Stromal cell of bone marrow (primary cell): Measurements from ENCODE around the gene CABLES1.
"Not testable (repeated sequence)": the region's sequence is repeated elsewhere in the genome, so short reads cannot be mapped to it uniquely, and the experiment has no call there.

Experiments
- DNase-seq: peaks from one replicate; pipeline ENCODE4 v3.0.0-alpha.2; 2012; ENCODE audit warnings: low read depth

Gene CABLES1

DNA sequence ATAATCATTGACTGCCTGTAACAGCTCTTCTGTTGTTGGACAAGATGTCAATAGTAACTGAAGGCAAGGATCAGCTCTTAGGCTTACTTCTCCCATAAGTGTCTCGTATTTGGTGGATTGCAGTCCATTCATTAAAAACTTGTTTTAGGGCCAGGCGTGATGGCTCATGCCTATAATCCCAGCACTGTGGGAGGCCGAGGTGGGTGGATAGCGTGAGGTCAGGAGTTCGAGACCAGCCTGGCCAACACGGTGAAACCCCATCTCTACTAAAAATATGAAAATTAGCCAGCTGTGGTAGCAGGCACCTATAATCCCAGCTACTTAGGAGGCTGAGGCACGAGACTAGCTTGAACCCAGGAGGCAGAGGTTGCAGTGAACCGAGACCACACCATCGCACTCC, 26.1 kb upstream of the CABLES1 start:
- not testable (repeated sequence) for DNase-seq

DNA sequence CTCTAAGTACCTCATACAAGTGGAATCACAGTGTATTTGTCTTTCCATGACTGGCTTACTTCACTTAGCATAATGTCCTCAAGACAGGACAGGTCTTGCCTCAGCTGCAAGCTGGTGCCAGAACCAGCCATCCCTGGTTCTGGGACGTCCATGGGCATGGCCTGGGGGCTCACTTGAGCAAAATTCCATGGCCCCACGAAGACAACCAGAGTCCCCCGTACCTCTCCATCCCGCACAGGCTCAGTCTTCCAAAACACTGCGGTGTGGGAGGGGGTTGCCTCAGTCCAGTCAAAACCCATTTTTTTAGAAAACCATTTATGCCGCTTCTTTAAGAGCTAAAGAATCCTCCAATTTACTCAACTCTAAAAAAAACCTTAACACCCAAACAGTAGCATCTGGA, 21.7 kb upstream of the CABLES1 start:
- DNase-seq, result no peak

DNA sequence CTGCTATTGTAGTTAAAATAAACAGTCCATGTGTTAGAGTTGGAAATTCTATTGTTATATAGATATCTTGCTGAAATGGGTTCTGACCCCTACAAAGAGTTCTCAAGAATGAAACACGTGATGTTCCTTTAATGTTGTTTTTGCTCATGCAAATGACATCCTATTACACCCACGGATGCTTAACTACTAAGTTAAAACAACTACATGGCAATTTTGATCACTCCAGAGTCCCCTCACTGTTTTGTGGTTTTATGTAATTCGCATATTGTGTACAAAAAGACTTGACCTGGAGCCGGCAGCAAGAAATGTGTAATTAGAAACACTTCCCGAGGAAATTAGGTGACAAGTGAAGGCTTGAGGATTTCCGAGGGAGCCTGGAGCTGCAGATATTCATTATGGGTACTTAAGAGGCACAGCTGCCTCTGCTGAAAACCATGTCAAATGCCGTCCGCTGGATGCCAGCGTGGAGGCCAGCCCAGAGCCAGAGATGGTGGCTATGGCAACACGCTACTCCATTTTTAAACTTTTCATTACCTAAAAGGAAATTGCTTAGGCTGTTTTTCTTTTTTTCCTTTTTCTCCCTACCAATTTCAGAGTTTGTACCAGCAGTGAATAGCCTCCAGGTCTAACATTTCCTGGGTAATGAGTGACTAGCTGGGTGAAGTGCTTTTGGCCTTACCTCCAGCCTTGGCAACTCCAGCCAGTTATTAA, 21.0 kb upstream of the CABLES1 start:
- no peak for DNase-seq

DNA sequence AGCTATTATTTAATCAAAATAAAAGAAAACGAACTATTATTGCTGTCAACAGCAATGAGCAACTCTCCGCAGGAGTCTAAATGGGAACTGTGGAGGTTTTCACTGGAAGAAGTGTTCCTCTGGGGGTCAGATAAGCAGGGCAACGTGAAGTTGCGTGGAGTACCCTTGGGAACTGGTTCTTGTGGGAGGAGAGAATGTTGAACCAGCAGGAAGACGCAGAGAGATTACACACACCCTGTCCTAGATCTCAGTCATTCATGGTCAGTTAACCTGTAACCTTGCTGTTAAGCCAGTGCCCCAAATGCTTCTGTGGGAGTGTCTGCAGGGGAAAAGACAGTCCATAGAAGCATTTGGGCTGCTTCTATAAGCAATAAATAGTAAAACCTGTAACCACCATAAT, 20.4 kb upstream of the CABLES1 start:
- no peak for DNase-seq

DNA sequence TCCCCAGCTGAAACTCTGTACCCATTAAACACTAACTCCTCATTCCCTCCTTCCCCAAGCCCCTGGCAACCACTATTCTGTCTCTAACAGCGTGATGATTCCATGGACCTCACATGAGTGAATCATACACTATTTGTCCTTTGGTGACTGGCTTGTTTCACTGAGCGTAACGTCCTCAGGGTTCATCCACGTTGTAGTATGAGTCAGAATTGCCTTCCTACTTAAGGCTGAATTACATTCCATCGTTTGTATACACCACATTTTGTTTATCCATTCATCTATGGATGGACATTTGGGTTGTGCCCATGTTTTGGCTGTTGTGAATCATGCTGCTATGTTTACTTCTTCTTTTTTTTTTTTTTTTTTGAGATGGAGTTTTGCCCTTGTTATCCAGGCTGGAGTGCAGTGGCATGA, 19.6 kb upstream of the CABLES1 start:
- DNase-seq, result peak; percentile 93

DNA sequence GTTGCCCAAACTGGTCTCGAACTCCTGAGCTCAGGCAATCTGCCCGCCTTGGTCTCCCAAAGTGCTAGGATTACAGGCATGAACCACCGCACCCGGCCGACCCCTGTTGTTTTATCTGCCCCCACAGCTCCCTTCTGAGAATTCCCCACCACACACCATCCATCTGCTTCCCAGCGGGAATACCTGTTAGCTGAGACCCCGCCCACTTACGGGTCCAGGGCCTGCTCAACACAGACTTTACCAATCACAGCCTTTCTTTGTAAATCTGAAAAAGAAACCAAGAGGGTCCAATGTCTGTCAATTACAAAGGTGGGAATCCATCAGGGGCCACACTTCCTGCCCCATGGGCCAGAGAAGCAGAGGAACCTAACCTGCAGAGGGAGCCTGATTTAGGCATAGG, 14.2 kb upstream of the CABLES1 start:
- DNase-seq, result no peak

DNA sequence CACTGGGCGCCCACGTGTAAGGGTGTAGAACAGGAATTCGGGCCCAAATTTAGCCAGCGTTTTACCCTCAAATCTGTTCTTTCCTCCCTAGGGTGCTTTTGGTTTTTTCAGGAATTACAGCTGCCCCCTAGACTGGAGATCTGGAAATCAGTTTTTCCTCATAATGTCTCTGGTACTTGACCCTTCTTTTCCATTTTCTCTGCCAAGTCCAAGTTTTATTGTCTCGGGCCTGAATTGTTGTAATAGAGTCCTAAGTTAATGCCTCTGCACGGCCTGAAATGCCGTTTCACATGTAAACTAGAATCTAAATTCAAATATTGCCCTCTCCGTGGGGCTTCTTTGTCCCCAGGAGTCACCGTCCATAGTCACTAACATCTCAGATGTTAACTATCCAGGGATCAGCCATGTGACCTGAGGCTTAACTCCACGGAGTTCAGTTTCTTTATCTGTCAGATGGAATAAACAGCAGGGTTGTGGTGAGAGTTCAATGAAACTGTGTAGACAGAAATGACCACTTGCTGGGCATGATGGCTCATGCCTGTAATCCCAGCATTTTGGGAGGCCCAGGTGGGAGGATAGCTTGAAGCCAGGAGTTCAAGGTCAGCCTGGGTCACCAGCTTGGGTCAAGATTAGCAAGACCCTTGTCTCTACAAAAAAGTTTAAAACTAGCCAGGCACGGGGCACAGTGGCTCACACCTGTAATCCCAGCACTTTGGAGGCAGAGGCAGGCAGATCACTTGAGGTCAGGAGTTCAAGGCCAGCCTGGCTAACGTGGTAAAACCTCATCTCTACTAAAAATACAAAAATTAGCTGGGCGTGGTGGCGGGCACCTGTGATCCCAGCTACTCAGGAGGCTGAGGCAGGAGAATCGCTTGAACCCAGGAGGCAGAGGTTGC, 12.7 kb upstream of the CABLES1 start:
- DNase-seq, result no peak

DNA sequence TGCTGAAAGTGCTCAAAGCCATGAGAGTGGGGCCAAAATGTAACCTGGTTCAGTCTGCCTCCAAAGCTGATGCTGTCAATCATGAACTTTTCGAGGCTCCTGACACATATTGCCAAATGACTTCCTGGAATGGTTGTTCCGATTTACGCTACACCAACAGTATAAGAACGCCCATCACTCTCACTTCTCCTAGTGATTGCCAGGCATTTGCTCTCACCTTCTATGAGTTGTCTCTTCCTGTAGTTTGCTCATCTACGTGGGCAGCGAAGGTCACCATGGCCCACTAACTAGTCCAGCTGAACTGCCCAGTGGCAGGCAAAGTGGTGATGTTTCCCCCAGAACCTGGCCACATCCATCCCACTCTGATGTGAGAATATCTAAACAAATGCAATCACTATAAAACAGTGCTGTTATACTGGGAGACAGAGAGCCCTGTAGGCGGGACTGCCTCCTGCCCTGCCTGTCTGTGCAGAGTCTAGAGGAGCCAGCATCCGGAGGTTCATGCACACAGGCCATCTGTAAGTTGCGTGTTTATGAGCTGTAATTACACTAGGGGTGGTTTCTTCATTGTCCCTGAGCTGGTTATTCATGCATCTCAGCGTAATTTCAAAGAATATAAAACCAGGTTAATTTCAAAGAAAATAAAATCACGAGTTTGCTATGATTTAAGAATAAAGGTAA, 8.8 kb upstream of the CABLES1 start:
- no peak for DNase-seq

DNA sequence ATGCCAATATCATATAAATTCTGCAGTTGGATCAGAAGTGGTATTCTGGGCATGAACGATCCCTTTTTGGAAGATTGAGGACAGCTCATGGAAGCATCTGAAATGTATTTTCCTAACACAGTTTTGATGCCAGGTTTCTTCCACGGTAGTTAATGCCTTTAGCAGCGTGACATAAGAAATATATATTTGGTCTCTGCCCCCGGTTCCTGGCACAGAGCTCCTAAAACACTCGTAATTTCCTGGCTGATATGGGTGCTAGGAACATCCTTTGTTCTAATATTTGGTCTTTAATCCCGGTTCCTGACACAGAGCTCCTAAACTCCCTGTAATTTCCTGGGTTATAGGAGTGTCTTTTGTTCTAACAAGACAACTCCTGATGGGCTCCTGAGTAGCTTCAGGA, 8.2 kb upstream of the CABLES1 start:
- no peak for DNase-seq

DNA sequence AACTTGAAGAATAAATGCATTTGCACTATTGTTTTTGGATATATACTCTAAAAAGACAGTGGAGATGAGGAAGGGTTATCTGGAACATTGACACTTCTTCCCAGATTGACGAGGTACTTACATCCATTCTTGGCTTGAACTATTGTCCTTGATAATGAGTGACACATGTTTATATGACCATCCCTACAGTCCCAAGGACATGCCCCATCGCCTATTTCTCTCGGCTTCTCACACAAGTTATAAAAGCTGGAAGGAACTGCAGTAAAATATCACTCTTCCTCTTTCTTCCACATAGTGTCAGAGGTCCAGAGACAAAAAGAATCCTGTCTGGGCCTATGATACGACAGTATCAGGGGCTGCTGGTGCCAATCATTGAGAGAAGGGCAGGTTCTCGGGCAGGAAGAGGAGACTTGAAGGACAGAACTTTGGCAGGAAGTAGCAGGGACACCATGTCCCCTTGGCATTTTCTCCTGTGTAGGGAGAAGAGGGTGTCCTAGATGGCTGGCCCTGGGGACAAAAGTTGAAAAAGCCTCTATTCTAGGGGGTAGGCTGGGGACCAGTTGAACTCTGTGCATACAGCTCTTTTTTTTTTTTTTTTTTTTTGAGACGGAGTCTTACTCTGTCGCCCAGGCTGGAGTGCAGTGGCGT, 5.8 kb upstream of the CABLES1 start:
- no peak for DNase-seq

DNA sequence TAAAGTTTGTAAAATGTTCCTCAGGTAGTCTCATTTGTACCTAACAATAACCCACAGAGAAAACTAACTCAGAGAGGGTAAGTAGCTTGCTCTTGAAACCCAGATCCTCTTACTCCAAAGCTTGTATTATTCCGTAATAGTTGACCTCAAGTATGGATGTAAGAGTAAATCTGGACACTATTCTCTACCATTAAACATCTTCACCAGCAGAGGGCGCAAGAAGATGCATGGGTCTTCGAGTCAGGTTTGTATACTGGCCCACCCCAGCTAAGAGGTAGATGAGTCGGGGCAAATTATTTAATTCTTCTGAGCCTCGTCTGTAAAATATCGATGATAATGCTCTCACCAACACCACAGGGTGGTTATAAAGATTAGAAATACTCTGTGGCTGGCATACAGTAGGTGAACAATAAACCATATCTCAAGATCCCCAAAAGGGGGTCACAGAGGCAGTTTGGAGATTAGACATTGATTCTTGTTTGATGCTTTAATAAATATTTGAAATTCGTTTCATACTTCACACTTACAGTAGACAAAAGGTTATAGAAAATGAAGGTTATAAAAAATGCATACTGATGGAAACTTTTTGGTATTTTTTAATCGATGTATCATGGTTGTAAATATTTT, 3.5 kb upstream of the CABLES1 start:
- DNase-seq, result peak; percentile 72

DNA sequence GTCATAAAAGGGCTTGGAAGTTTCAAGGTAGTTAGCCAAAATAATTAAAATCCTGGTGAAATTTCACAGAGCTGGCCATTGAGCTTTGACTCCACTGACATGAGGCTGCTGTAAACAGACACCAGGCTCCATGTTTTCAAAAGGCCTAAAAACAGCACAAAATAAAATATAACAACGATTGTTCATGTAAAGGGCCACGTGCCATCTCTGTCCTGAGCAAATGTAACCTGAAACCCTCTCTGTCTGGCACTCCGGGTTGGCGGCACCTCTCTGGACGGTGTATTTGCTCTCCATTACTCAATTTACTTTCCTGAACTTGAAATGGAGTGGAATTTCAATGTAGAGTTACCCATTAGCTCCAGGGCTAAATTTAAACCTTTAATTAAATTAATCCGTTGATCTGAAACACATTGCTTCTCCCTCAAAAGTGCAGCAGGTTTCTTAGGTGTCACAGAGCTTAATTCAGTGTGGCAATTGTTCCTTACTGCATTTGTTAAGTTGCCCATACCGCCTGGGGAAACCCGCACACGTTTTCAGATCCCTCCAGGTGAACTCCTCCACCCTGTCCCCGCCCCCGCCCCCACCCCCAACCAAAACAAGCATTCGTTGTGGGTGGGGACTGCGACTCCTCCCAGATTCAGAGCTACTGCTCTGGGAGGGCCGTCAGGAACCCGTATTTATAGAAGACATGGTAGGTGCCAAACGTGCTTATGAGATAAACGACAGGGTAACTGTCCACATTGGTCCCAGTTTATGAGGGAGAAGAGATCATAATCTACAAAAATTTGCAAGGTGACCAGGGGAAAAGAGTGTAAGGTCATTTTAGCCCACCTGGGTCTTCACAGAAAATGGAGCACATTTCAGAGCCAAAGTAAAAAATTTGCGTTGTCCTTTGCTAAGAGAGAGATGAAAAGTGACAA, 1.2 kb upstream of the CABLES1 start:
- no peak for DNase-seq

DNA sequence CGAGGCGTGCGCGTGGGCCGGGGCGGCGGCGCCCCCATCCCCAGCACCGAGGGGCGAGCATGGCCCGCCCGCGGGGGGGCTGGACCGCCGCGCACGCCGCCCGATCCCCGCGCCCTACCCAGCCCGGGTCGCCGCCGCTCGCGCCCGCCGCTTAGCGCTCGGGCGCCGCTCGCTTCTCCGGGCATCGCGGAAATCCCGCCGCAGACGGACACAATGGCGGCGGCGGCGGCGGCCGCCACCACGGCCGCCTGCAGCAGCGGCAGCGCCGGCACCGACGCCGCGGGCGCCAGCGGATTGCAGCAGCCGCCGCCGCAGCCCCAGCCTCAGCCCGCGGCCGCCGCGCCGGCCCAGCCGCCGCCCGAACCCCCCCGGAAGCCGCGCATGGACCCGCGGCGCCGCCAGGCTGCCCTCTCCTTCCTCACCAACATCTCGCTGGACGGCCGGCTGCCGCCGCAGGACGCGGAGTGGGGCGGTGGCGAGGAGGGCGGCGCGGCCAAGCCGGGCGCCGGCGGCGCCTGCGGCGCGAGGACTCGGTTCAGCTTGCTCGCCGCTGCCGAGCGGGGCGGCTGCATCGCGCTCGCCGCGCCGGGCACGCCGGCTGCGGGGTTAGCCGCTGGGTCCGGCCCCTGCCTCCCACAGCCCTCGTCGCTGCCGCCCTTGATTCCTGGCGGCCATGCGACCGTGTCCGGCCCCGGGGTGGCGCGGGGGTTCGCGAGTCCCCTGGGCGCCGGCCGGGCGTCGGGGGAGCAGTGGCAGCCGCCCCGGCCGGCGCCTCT, 453 bp downstream of the CABLES1 start:
- DNase-seq, result no peak

DNA sequence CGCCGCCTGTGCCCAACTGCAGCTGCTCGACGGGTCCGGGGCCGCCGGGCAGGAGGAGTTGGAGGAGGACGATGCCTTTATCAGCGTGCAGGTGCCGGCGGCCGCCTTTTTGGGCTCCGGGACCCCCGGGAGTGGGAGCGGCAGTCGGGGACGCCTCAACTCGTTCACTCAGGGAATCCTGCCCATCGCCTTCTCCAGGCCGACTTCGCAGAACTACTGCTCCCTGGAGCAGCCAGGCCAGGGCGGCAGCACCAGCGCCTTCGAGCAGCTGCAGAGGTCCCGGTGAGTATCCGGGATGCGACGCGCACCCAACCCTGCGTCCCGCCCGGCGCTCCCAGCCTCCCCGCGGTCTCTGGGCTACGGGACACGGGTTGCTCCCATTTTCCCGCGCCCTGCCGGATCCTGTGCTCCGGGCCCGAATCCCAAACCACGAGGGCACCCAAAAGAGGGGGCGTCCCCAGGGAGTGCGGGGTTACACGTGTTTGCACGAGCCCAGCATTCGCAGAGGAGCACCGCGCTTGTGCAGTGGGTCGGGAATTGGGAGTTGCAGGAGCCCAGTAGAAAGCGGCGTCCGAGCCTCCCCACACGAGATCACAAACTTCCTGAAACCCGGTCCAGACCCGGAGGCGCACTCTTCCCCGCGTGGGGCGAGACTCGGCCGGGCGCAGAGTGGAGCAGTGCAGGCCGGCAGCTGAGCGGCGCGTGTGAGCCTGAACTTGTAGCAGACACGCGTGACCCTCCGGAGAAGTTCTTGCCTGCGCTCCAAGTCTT, 1.2 kb downstream of the CABLES1 start:
- DNase-seq, result no peak

DNA sequence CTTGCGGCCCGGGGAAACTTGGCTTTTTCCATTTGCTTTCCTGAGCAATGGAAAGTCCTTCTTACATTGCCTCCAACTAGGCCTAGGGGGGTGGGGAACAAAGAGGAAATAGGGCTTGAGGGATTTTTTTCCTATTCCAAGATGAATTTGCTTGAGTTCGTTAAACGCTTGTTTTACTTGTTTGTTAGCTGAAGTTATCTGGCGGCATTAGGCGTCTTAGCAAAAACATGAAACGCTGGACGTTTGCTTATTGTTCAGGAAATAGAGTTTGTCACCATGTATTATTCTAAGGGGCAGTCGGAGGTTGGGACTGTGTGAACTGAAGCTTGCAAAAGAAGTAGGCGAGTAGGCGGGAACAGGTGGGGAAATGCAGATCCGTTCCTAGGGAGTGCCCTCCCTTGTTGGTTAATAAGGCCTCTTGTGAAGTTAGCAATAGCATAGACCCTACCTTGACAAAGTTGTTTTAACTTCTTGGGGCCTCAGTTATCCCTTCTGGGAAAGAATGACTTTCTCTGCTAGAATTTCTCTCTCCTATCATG, 1.9 kb downstream of the CABLES1 start:
- DNase-seq, result no peak

DNA sequence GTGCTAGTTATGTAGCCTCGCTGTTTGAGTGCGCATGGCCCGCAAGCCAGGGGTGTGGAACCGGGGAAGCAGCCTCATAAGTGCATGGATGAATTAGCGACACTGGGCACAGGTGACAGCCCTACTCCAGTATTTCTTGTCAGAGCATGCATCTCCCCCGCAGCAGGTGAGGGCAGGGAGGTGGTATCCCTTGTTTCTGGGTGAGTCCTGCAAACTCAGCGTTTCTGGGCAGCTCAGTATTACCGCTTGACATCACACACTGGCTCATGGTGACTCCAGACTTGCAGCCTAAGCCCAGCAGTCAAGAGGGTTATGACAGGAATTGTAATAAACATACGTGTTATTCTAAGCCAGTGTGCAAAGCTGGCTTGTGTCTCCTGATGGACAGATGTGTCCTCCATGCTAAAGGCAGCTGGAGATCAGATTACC, 2.5 kb downstream of the CABLES1 start:
- no peak for DNase-seq

DNA sequence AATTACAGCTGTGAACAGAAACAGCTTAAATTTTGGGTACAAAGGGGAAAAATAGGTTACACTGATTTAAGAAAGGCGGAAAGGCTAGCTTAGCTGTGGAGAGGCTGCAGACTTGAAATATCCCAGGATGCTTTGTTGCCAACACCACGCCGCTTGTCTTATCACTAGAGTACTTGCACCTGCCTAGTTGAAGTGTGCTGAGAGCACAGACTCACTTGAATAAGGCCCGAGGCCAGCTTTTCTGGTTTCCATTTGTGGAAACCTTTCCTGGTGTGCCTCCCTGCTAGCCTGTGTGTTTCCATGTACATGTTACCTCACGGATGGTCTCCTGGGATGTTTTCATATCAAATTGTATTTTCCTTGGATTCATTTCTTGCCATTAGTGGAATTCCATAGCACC, 3.2 kb downstream of the CABLES1 start:
- DNase-seq, result no peak

DNA sequence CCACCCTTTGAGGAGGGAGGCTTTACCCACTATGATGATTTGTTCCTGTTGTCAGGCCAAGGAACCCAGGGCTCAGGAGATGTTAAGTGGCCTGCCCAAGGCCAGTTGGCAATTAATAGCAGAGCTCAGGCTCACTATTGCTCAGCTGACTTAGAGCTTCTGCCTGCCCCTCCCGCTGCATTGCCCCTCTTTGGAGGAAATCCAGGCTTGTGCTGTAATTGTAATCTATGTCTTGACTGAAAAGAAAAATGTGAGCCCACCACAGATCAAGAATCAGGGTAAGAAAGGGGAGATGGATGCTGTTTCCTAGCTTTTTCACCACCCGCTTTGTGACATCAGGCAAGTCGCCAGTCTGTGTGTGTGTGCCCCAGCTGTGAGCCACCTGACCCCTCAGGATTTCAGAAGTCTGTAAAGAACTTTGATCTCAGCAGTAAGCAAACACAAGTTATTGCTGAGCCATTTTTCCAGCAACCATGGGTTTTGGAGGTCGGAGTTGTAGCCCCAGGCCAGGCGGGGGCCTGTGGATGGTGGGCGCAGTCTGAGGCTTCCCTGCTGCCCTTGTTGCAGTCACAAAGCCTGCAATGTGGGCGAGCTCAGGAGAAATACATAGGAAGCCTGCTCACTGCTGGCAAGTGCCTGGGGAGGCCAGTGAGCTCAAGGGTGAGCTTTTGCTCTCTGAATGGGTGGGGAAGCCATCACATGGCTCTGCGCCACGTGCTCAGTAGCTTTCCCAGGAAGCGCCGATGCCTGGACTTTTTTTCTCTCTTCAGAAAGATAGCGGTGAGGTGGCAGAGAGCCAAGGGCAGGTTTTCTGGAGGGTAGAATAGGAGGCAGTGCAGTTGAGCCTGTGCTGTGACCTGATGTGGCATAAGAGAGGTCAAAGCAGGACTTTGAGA, 6.1 kb downstream of the CABLES1 start:
- no peak for DNase-seq
